ENCODE data around the gene PRKD3. TPM values are rescaled to one million over a fixed set of nuclear protein-coding genes. Genes with fewer than 3 reads are reported as not detected.

PRKD3 gene
- total RNA-seq, 1 donor from 2014 or later = 50.1 TPM

DNA sequence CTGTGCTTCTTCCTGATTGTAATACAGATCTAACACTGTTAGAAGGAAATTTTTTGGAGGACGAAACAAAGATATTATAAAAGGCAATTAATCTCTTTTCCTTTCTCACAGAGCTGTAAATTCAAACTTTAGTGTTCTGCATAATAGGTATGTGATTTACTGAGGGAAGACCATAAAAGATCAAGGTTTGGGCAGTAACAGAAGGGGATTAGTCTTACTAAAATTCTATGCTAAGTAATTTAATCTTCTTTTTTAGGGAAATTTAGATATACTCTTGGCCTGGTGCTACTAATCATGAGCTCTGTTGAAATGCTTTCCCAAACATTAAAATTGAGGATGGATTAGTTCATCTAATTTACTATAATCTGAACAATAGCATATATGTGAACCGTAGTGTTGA, 11.0 kb upstream of the PRKD3 start:
- no peak for TF ChIP-seq CTCF (IDR thresholded peaks at IDR 0.05)
- Mint-ChIP-seq H3K36me3 (ENCODE audit: unreplicated experiment) (no peaks in the 10 kb centered on the region), H3K9me3 (ENCODE audit: unreplicated experiment) (no peaks in the 10 kb centered on the region), H3K4me3 (ENCODE audit: unreplicated experiment) (no peak overlapping the region), H3K27ac (ENCODE audit: unreplicated experiment) (no peak overlapping the region), H3K4me1 (ENCODE audit: unreplicated experiment) (no peaks in the 10 kb centered on the region), H3K27me3 (ENCODE audit: unreplicated experiment) (peaks cover 14% of the 10 kb centered on the region)
- no peak for DNase-seq (ENCODE audit: extremely low spot score, unreplicated experiment)

DNA sequence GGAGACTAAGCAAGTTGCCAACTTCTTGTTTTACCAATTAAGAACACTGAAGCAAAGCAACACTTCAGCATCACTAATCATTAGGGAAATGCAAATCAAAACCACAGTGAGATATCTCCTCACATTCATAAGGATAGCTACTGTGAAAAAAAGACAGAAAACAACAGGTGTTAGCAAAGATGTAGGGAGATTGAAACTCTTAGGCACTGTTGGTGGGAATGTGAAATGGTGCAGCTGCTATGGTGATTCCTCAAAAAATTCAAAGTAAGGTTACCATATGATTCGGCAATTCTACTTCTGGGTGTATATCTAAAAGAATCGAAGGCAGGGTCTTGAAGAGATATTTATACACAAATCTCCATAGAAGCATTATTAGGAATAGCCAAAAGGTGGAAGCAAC, 8.6 kb upstream of the PRKD3 start:
- no peak overlapping the region for H3K27ac Mint-ChIP-seq (ENCODE audit: unreplicated experiment)
- peaks cover 14% of the 10 kb centered on the region for H3K27me3 Mint-ChIP-seq (ENCODE audit: unreplicated experiment)

DNA sequence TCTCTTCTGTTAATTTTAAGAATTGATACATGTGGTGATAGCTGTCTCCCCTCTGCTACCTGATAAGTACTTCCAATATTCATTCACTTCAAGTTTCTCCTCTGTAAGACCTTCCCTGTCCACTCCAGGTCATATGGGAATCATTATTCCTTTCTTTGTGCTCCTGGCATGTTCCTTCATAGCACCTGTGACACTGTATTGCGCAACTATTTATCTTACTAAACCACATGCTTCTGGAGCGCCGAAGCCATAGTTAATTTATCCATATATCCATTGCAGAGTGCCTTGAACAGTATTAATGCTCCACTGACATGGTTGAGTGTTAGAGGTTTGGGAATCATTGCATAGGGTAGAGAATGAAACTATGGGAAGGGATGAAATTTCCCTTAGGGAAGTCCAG, 7.9 kb upstream of the PRKD3 start:
- Mint-ChIP-seq H3K4me3 (ENCODE audit: unreplicated experiment) (no peak overlapping the region), H3K36me3 (ENCODE audit: unreplicated experiment) (no peaks in the 10 kb centered on the region), H3K27me3 (ENCODE audit: unreplicated experiment) (peaks cover 14% of the 10 kb centered on the region), H3K4me1 (ENCODE audit: unreplicated experiment) (peaks cover under 1% of the 10 kb centered on the region), H3K9me3 (ENCODE audit: unreplicated experiment) (no peaks in the 10 kb centered on the region), H3K27ac (ENCODE audit: unreplicated experiment) (no peak overlapping the region)
- no peak for DNase-seq (ENCODE audit: extremely low spot score, unreplicated experiment)
- no peak for TF ChIP-seq CTCF (IDR thresholded peaks at IDR 0.05)

More for the DNA sequence above, 8.6 kb upstream of the PRKD3 start:
- H3K9me3 Mint-ChIP-seq (ENCODE audit: unreplicated experiment) = no peaks in the 10 kb centered on the region
- no peaks in the 10 kb centered on the region for H3K36me3 Mint-ChIP-seq (ENCODE audit: unreplicated experiment)
- no peak for DNase-seq (ENCODE audit: extremely low spot score, unreplicated experiment)
- TF ChIP-seq CTCF (IDR thresholded peaks at IDR 0.05) = no peak
- H3K4me1 Mint-ChIP-seq (ENCODE audit: unreplicated experiment) = no peaks in the 10 kb centered on the region
- H3K4me3 Mint-ChIP-seq (ENCODE audit: unreplicated experiment) = no peak overlapping the region

- TF ChIP-seq CTCF (IDR thresholded peaks at IDR 0.05) = no peak
- H3K36me3 Mint-ChIP-seq (ENCODE audit: unreplicated experiment) = no peaks in the 10 kb centered on the region
- no peak for DNase-seq (ENCODE audit: extremely low spot score, unreplicated experiment)
- H3K4me3 Mint-ChIP-seq (ENCODE audit: unreplicated experiment) = no peak overlapping the region
- H3K27me3 Mint-ChIP-seq (ENCODE audit: unreplicated experiment) = peaks cover 14% of the 10 kb centered on the region
- no peak overlapping the region for H3K27ac Mint-ChIP-seq (ENCODE audit: unreplicated experiment)
- H3K4me1 Mint-ChIP-seq (ENCODE audit: unreplicated experiment) = peaks cover 16% of the 10 kb centered on the region
- H3K9me3 Mint-ChIP-seq (ENCODE audit: unreplicated experiment) = no peaks in the 10 kb centered on the region
Measured at GRCh38 chr2:37330681-37331080, 6.0 kb upstream of the PRKD3 start.

DNA sequence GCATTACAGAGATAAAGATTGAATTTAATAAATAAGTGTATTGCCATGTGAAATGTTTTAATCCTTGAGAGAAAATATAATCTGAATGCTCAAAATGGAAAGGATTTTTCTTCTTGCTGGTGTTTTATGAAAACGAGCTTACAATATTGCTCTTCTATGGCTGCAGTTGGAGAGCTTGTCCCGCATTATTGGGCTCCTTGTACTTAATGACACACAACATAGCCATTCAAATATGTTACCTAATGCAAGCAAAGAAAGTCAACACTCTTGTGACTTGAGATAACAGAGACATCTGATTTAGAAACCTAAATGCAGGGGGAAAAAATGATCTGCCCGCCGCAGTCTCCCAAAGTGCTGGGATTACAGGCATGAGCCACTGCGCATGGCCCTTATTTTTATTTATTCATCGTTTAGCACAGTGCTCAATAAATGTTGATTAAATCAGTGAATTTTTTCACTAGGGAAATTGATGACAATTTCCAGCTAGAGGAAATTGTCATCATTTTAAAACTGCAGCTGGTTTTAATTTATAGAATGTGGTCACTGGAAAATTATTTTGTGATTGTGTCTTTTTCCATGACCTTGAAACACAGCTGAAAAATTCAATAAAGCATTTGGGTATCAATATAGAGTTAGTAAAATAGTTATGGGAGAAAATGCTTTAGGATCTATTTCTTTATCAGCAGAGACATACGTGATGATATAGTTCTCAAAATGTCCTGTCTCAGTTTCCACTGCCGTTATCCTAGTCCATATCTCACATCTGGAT, 2.4 kb upstream of the PRKD3 start:
- DNase-seq (ENCODE audit: extremely low spot score, unreplicated experiment) = no peak
- Mint-ChIP-seq H3K27ac (ENCODE audit: unreplicated experiment) (peak overlapping the region; percentile 80), H3K9me3 (ENCODE audit: unreplicated experiment) (no peaks in the 10 kb centered on the region), H3K27me3 (ENCODE audit: unreplicated experiment) (peaks cover 5% of the 10 kb centered on the region), H3K4me3 (ENCODE audit: unreplicated experiment) (peak overlapping the region; percentile 22), H3K4me1 (ENCODE audit: unreplicated experiment) (peaks cover 35% of the 10 kb centered on the region), H3K36me3 (ENCODE audit: unreplicated experiment) (no peaks in the 10 kb centered on the region)
- no peak for TF ChIP-seq CTCF (IDR thresholded peaks at IDR 0.05)
